Uterus (tissue), 4 donors: Measurements from ENCODE around the gene SPATS1. TPM values are rescaled to one million over a fixed set of nuclear protein-coding genes. Genes with fewer than 3 reads are reported as not detected.

Experiments
- DNase-seq, 2 donors: peaks; one replicate each; pipeline ENCODE4 v3.0.0-alpha.2; 2019 to 2020
- H3K27ac ChIP-seq, 2 donors: fragments of 200-600 bp; sonication (generic); 1 replicate in 1 of 2; 2 replicates in 1 of 2; pipeline ENCODE4 v1.5.1; 2016 to 2018
- H3K27me3 ChIP-seq, 2 donors: fragments of 200-600 bp; sonication (generic); one replicate each; pipeline ENCODE4 v1.5.1; 2018 to 2019; ENCODE audit warnings: control low read depth in 1 of 2
- H3K36me3 ChIP-seq, 2 donors: fragments of 200-600 bp; sonication (generic); one replicate each; pipeline ENCODE4 v1.5.1; 2019; ENCODE audit warnings: control low read depth in 1 of 2
- H3K4me1 ChIP-seq, 2 donors: fragments of 200-600 bp; sonication (generic); one replicate each; pipeline ENCODE4 v1.5.1; 2018 to 2019; ENCODE audit warnings: control low read depth in 1 of 2
- H3K4me3 ChIP-seq, 2 donors: fragments of 200-600 bp; sonication (generic); 1 replicate in 1 of 2; 2 replicates in 1 of 2; pipeline ENCODE4 v1.5.1; 2018 to 2019; ENCODE audit warnings: mild to moderate bottlenecking in 1 of 2
- H3K9me3 ChIP-seq, 2 donors: fragments of 200-600 bp; sonication (generic); one replicate each; pipeline ENCODE4 v1.5.1; 2019; ENCODE audit warnings: control low read depth in 1 of 2
- POLR2A ChIP-seq, 2 donors: fragments of 450-650 bp; IDR thresholded peaks; one replicate each; pipeline ENCODE4 v1.6.1; 2016; ENCODE audit warnings: antibody characterized with exemption in 2 of 2, mild to moderate bottlenecking in 1 of 2, moderate library complexity in 1 of 2
- intact Hi-C: fragments of 100-400 bp; cut with DNase I; formaldehyde crosslinking; loops from one replicate; pipeline ENCODE4 v1.15.1; 2023; ENCODE audit warnings: low total_unique reads
- total RNA-seq, 4 donors: library from RNA; depleted of rRNA in 3 of 4; stranded (reverse); fragments of >200 nt in 3 of 4; gene quantifications; one replicate each; pipeline versions ENCODE4 v1.1.0 to v1.2.4, GENCODE V29; 2014 to 2023
- TF ChIP-seq, protein P1 (sequence below), 4 experiments: fragments of 200-600 bp in 2 of 4; fragments of 450-650 bp in 2 of 4; sonication (generic) in 2 of 4; IDR thresholded peaks; one replicate each; pipeline ENCODE4 v1.5.1; 2016 to 2019; ENCODE audit warnings: antibody characterized with exemption in 4 of 4, mild to moderate bottlenecking in 2 of 4, moderate library complexity in 1 of 4
- donor health status: DM: yes; HTN: yes; CAD: no.

SPATS1 gene
- total RNA-seq, 4 donors from 2014 or later = 0.62 TPM; not detected in 3

DNA sequence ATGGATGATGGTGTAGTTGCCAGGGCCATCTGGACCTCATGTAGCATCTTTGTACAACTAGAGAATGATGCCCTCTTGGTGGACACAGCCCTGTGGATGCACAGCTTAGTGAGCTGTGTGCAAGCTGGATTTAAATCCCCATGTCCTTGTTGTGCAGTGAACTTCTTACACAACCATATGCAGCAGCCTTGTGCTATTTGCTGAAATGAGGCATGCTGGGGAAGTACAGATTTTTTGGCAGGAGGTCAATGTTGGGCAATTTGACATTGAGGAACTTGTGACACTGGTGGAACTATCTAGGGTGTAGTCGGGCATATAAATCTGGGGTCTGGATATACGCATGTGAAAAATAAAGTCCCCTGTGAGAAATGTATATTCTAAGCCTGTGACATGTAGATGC is 39.3 kb downstream of the SPATS1 start:
- H3K4me1 ChIP-seq = peaks cover 0 to 6% of the 10 kb centered on the region in 2 donors
- H3K9me3 ChIP-seq = no peaks in the 10 kb centered on the region
- intact Hi-C loops = no loop called here
- no peak overlapping the region for H3K4me3 ChIP-seq
- H3K27me3 ChIP-seq = no peaks in the 10 kb centered on the region
- H3K36me3 ChIP-seq = no peaks in the 10 kb centered on the region
- no peak for DNase-seq
- no peak for TF ChIP-seq POLR2A (IDR thresholded peaks at IDR 0.05)
- TF ChIP-seq, protein P1, sequence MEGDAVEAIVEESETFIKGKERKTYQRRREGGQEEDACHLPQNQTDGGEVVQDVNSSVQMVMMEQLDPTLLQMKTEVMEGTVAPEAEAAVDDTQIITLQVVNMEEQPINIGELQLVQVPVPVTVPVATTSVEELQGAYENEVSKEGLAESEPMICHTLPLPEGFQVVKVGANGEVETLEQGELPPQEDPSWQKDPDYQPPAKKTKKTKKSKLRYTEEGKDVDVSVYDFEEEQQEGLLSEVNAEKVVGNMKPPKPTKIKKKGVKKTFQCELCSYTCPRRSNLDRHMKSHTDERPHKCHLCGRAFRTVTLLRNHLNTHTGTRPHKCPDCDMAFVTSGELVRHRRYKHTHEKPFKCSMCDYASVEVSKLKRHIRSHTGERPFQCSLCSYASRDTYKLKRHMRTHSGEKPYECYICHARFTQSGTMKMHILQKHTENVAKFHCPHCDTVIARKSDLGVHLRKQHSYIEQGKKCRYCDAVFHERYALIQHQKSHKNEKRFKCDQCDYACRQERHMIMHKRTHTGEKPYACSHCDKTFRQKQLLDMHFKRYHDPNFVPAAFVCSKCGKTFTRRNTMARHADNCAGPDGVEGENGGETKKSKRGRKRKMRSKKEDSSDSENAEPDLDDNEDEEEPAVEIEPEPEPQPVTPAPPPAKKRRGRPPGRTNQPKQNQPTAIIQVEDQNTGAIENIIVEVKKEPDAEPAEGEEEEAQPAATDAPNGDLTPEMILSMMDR (IDR thresholded peaks at IDR 0.05) = no peak
- H3K27ac ChIP-seq = no peak overlapping the region

- peak in 1 of 2 donors; percentile 3 for TF ChIP-seq POLR2A (IDR thresholded peaks at IDR 0.05)
- TF ChIP-seq, protein P1 (IDR thresholded peaks at IDR 0.05) = no peak
- intact Hi-C loops = no loop called here
- Histone ChIP-seq H3K27me3 (no peaks in the 10 kb centered on the region), H3K4me3 (peak overlapping the region; percentile 56 to 87), H3K9me3 (no peaks in the 10 kb centered on the region), H3K27ac (peak overlapping the region; percentile 92 to 95), H3K36me3 (no peaks in the 10 kb centered on the region), H3K4me1 (peaks cover 0 to 6% of the 10 kb centered on the region in 2 donors)
- peak; percentile 33 to 53 for DNase-seq
Measured at GRCh38 chr6:44386364-44386928, 44.0 kb downstream of the SPATS1 start.

DNA sequence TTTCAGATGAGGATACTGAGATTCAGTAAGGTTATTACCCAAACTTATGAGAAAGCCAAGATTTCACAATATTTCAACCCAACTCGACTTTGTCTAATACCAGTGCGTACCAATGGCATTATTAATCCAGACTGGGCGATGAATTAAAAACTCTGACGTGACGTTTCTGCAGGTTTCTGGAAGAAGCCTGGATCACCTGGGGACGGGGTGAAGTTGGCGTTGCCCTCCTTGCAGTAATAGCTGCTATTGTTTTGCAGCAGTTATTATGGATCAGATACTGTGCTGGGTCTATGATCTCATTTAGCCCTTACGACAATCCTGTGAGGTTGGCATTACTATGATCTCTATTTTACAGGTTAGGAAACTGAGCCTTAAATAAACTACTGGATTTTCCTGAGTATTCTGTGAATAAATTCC is 44.5 kb downstream of the SPATS1 start:
- Histone ChIP-seq H3K36me3 (no peaks in the 10 kb centered on the region), H3K27me3 (no peaks in the 10 kb centered on the region), H3K9me3 (no peaks in the 10 kb centered on the region), H3K4me1 (peaks cover 0 to 6% of the 10 kb centered on the region in 2 donors), H3K27ac (peak overlapping the region; percentile 92 to 95), H3K4me3 (peak overlapping the region; percentile 56 to 87)
- DNase-seq = peak; percentile 26 to 34
- intact Hi-C loops = no loop called here
- TF ChIP-seq, protein P1 (IDR thresholded peaks at IDR 0.05) = no peak
- no peak for TF ChIP-seq POLR2A (IDR thresholded peaks at IDR 0.05)

- peak; percentile 77 to 87 for TF ChIP-seq POLR2A (IDR thresholded peaks at IDR 0.05)
- TF ChIP-seq, protein P1 (IDR thresholded peaks at IDR 0.05) = peak in 1 of 4 experiments; percentile 17
- intact Hi-C loops = no loop called here
Measured at GRCh38 chr6:44387346-44388134, 45.1 kb downstream of the SPATS1 start, which contains the start of gene CDC5L. TSS of gene CDC5L (plus strand) at chr6:44387706. CDS start at chr6:44387824, 118 bp downstream.

GRCh38 chr6:44388135-44388487 is 45.7 kb downstream of the SPATS1 start:
- no peak for TF ChIP-seq POLR2A (IDR thresholded peaks at IDR 0.05)
- TF ChIP-seq, protein P1 (IDR thresholded peaks at IDR 0.05) = no peak
- H3K9me3 ChIP-seq = no peaks in the 10 kb centered on the region
- H3K36me3 ChIP-seq = no peaks in the 10 kb centered on the region
- intact Hi-C loops = no loop called here
- peak overlapping the region; percentile 92 to 95 for H3K27ac ChIP-seq
- H3K27me3 ChIP-seq = no peaks in the 10 kb centered on the region
- peak overlapping the region; percentile 56 to 87 for H3K4me3 ChIP-seq
- DNase-seq = no peak
- H3K4me1 ChIP-seq = peaks cover 0 to 6% of the 10 kb centered on the region in 2 donors

More at GRCh38 chr6:44387346-44388134, 45.1 kb downstream of the SPATS1 start, which contains the start of gene CDC5L:
- Histone ChIP-seq H3K4me3 (peak within 1 kb of the TSS; percentile 56 to 87), H3K36me3 (no peaks in the 10 kb centered on the region), H3K27me3 (no peaks in the 10 kb centered on the region), H3K4me1 (peaks cover 0 to 6% of the 10 kb centered on the region in 2 donors), H3K27ac (peak within 1 kb of the TSS; percentile 92 to 95), H3K9me3 (no peaks in the 10 kb centered on the region)
- DNase-seq = peak; percentile 96 to 98
